NT2/D1 (cell line): ENCODE data around the gene SDHA.

Source experiments
- DNase-seq: peaks from one replicate; pipeline ENCODE4 v3.0.0-alpha.2; 2011; ENCODE audit warnings: low read depth, low spot score
- H3K27me3 ChIP-seq: 2 replicates; pipeline ENCODE4 v1.6.0; 2011; ENCODE audit warnings: mild to moderate bottlenecking; ENCODE audit not compliant: insufficient read length, insufficient read depth
- H3K36me3 ChIP-seq: 2 replicates; pipeline ENCODE4 v1.6.1; 2011; ENCODE audit warnings: mild to moderate bottlenecking, low read length, mixed read lengths; ENCODE audit not compliant: insufficient read depth, insufficient read length
- H3K4me1 ChIP-seq: 2 replicates; pipeline ENCODE4 v1.5.1; 2011; ENCODE audit not compliant: insufficient read depth, insufficient read length
- H3K4me3 ChIP-seq: 2 replicates; pipeline ENCODE4 v1.5.1; 2011; ENCODE audit warnings: low read depth; ENCODE audit not compliant: insufficient read length
- H3K9ac ChIP-seq: 2 replicates; pipeline ENCODE4 v1.6.0; 2011; ENCODE audit warnings: low read depth; ENCODE audit not compliant: insufficient read length
- H3K9me3 ChIP-seq: 2 replicates; pipeline ENCODE4 v1.5.1; 2011; ENCODE audit warnings: mild to moderate bottlenecking, low read length; ENCODE audit not compliant: insufficient read depth
- ZNF274 ChIP-seq: IDR thresholded peaks from 2 replicates; pipeline ENCODE4 v1.6.1; 2011; ENCODE audit warnings: mild to moderate bottlenecking, low read depth, low read length

SDHA gene

GRCh38 chr5:306011-306805 lies 88.1 kb downstream of the SDHA start:
- H3K4me1 ChIP-seq = peaks cover 3% of the 10 kb centered on the region
- H3K9ac ChIP-seq = no peak overlapping the region
- peaks cover 48% of the 10 kb centered on the region for H3K36me3 ChIP-seq
- no peaks in the 10 kb centered on the region for H3K27me3 ChIP-seq
- no peak for TF ChIP-seq ZNF274
- no peak for DNase-seq
- H3K9me3 ChIP-seq = no peaks in the 10 kb centered on the region
- no peak overlapping the region for H3K4me3 ChIP-seq
